Loucy (cell line): ENCODE measurements around the gene ABHD2.

Experiments
- H2AFZ ChIP-seq: fragments of 200-600 bp; sonication (generic); 2 replicates; pipeline ENCODE4 v1.6.0; 2016; ENCODE audit warnings: antibody characterized with exemption, mild to moderate bottlenecking, low read length, moderate library complexity
- H3F3A ChIP-seq: fragments of 200-600 bp; 2 replicates; pipeline ENCODE4 v1.6.0; 2016; ENCODE audit warnings: antibody characterized with exemption, low read depth, mild to moderate bottlenecking
- H3K27me3 ChIP-seq: fragments of 200-600 bp; sonication (generic); 2 replicates; pipeline ENCODE4 v1.6.1; 2014; ENCODE audit warnings: low read length, mild to moderate bottlenecking; ENCODE audit not compliant: insufficient read depth, poor library complexity, severe bottlenecking
- H3K36me3 ChIP-seq: fragments of 200-600 bp; sonication (generic); 2 replicates; pipeline ENCODE4 v1.6.1; 2016; ENCODE audit warnings: low read length; ENCODE audit not compliant: insufficient read depth
- H3K4me1 ChIP-seq: fragments of 200-600 bp; sonication (generic); 2 replicates; pipeline ENCODE4 v1.5.1; 2014; ENCODE audit warnings: low read length, mild to moderate bottlenecking; ENCODE audit not compliant: insufficient read depth, poor library complexity, severe bottlenecking
- H3K4me2 ChIP-seq: fragments of 200-600 bp; sonication (generic); 2 replicates; pipeline ENCODE4 v1.6.0; 2014; ENCODE audit warnings: antibody characterized with exemption, low read length, low read depth, mild to moderate bottlenecking; ENCODE audit not compliant: poor library complexity, severe bottlenecking
- H3K4me3 ChIP-seq: fragments of 200-600 bp; sonication (generic); 2 replicates; pipeline ENCODE4 v1.5.1; 2014; ENCODE audit warnings: low read length, mild to moderate bottlenecking, mixed read lengths; ENCODE audit not compliant: poor library complexity, severe bottlenecking
- H3K79me2 ChIP-seq: fragments of 200-600 bp; sonication (generic); 2 replicates; pipeline ENCODE4 v1.6.1; 2014; ENCODE audit warnings: low read length; ENCODE audit not compliant: insufficient read depth
- H3K9ac ChIP-seq: fragments of 200-600 bp; sonication (generic); 2 replicates; pipeline ENCODE4 v1.6.0; 2014; ENCODE audit warnings: mild to moderate bottlenecking, low read depth, low read length, moderate library complexity; ENCODE audit not compliant: poor library complexity, severe bottlenecking
- H3K9me2 ChIP-seq: fragments of 200-600 bp; sonication (generic); replicated peaks from 2 replicates; pipeline ENCODE4 v1.6.1; 2016; ENCODE audit warnings: low read depth, low read length, mixed read lengths
- H3K9me3 ChIP-seq: fragments of 200-600 bp; sonication (generic); 2 replicates; pipeline ENCODE4 v1.6.1; 2014; ENCODE audit warnings: mild to moderate bottlenecking, antibody characterized with exemption, low read length, low read depth; ENCODE audit not compliant: insufficient read depth
- H4K20me1 ChIP-seq: fragments of 200-600 bp; sonication (generic); 2 replicates; pipeline ENCODE4 v1.6.0; 2014; ENCODE audit warnings: antibody characterized with exemption, low read length, mild to moderate bottlenecking; ENCODE audit not compliant: insufficient read depth, poor library complexity, severe bottlenecking
- CTCF ChIP-seq: fragments of 200-600 bp; sonication (generic); conservative IDR thresholded peaks from 2 replicates; pipeline ENCODE4 v1.5.1; 2014; ENCODE audit warnings: mild to moderate bottlenecking, antibody characterized with exemption, low read length
- EZH2phosphoT487 ChIP-seq: fragments of 200-600 bp; IDR thresholded peaks from 2 replicates; pipeline ENCODE4 v1.6.1; 2018; ENCODE audit warnings: antibody characterized with exemption, mild to moderate bottlenecking, moderate library complexity, borderline replicate concordance

Gene ABHD2

GRCh38 chr15:89070197-89071124 lies 17.8 kb upstream of the ABHD2 start:
- peaks cover 15% of the 10 kb centered on the region; the same call in 1 of the 2 replicates for H3K9me3 ChIP-seq
- H4K20me1 ChIP-seq = no peaks in the 10 kb centered on the region
- no peaks in the 10 kb centered on the region for H3K36me3 ChIP-seq
- no peaks in the 10 kb centered on the region for H3F3A ChIP-seq
- TF ChIP-seq EZH2phosphoT487 (no peak), CTCF (no peak)
- H3K27me3 ChIP-seq = no peaks in the 10 kb centered on the region
- H3K4me2 ChIP-seq = no peak overlapping the region
- no peaks in the 10 kb centered on the region for H3K79me2 ChIP-seq
- H3K4me1 ChIP-seq = peaks cover 11% of the 10 kb centered on the region
- no peaks in the 10 kb centered on the region for H3K9me2 ChIP-seq
- no peak overlapping the region for H3K9ac ChIP-seq
- H2AFZ ChIP-seq = no peak overlapping the region
- no peak overlapping the region for H3K4me3 ChIP-seq

DNA sequence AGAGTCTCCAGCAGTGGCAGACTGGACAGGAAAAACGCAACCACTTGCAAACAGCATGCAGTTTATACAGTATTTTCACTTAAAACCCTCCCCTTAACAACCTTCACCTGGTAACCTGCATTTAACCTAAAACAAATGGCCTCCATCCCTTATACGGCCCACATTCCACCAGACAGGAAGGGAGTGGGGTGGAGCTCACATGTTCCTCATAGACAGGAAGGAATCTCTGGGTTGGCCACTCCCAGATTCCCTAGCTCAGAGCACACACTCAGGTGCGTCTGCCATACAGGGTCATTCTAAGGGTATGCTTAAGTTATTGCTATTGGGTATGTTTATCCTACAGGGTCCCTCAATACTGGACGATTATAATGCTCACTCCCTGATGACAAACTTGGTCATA lies 16.8 kb upstream of the ABHD2 start:
- Histone ChIP-seq H3K9ac (no peak overlapping the region), H3K9me2 (no peaks in the 10 kb centered on the region), H3K27me3 (no peaks in the 10 kb centered on the region), H3K4me2 (no peak overlapping the region), H3K9me3 (peaks cover 11% of the 10 kb centered on the region; the same call in 1 of the 2 replicates), H3K4me3 (no peak overlapping the region), H3K36me3 (no peaks in the 10 kb centered on the region), H3F3A (no peaks in the 10 kb centered on the region), H3K79me2 (no peaks in the 10 kb centered on the region), H2AFZ (no peak overlapping the region), H4K20me1 (no peaks in the 10 kb centered on the region), H3K4me1 (peaks cover 16% of the 10 kb centered on the region)
- TF ChIP-seq EZH2phosphoT487 (no peak), CTCF (no peak)

DNA sequence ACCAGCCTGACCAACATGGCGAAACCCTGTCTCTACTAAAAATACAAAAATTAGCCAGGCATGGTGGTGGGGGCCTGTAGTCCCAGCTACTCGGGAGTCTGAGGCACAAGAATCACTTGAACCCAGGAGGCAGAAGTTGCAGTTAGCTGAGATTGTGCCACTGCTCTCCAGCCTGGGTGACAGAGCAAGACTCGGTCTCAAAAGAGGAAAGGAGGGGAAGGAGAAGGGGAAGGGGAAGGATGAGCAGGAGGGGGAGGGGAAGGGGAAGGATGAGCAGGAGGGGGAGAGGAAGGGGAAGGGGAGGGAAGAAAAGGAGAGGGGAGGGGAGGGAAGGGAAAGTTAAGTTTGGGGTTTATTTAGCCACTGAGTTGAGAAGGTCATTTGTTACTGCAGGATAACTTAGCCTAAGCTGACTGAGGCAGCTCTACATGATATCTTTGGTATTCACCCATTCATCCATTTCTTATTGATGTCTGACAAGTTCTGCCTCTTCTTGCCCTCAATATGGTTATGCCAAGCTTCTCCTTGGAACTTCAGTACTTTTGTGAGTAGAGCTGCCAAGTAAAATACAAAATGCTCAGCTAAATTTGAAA lies 15.9 kb upstream of the ABHD2 start:
- Histone ChIP-seq H3K27me3 (no peaks in the 10 kb centered on the region), H3K4me1 (peaks cover 16% of the 10 kb centered on the region), H3K4me3 (no peak overlapping the region), H3K9me2 (no peaks in the 10 kb centered on the region), H2AFZ (no peak overlapping the region), H3K9me3 (peaks cover 2% of the 10 kb centered on the region; the same call in 1 of the 2 replicates), H3K79me2 (no peaks in the 10 kb centered on the region), H3K36me3 (no peaks in the 10 kb centered on the region), H3K4me2 (no peak overlapping the region), H4K20me1 (no peaks in the 10 kb centered on the region), H3F3A (no peaks in the 10 kb centered on the region), H3K9ac (no peak overlapping the region)
- TF ChIP-seq EZH2phosphoT487 = no peak
- no peak for TF ChIP-seq CTCF
